ENCODE results near the gene COX7A2L. TPM values are rescaled to one million over a fixed set of nuclear protein-coding genes. Genes with fewer than 3 reads are reported as not detected.
"Not testable (repeated sequence)": the region's sequence is repeated elsewhere in the genome, so short reads cannot be mapped to it uniquely, and the experiment has no call there.

The COX7A2L gene, protein sequence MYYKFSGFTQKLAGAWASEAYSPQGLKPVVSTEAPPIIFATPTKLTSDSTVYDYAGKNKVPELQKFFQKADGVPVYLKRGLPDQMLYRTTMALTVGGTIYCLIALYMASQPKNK
- total RNA-seq, result 198 TPM

DNA sequence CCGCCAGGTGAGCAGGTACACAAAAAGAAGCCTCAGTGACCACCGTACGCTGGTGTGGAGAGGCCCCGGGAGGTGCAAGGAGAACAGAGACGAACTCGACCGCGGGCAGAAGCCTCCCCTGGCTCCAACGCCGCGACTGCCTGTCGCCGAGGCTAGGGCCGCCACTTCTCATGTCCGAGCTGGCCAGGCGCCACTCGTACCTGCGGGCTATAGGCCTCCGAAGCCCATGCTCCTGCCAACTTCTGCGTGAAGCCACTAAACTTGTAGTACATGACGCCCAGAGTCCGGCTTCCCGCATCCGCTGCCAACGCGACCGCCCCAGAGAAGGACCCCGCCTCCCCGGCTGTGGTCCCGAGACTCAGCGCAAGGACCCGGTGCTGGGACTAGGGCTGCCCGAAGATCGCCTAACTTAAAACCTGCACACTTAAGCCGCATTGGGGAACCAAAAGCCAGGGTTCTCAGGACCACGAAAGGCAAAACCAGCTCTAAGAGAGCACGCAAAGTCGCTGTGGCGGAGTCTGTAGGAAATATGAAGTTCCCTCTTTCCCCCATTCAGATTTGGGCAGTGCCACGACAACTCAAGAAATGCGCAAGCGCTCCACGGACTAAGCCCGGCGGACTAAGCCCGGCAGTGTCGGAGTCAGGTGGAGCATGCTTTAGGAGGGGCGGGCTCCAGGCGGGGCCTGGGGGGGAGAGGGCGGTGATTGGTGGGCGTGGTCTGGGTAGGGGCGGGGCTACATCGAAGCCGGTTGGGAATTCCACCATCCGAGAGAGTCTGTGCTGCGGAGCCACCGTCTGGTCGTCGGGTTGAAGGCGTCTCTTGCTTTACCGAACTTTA, at the start of gene COX7A2L:
TSS of gene COX7A2L (minus strand) at position 328 of the 838 bp plus-strand sequence. CDS start at position 272, 56 bp downstream.
- FAIRE-seq (no peak), DNase-seq (ENCODE audit: low spot score in 2 of 2) (peak; percentile 82 to 95)

DNA sequence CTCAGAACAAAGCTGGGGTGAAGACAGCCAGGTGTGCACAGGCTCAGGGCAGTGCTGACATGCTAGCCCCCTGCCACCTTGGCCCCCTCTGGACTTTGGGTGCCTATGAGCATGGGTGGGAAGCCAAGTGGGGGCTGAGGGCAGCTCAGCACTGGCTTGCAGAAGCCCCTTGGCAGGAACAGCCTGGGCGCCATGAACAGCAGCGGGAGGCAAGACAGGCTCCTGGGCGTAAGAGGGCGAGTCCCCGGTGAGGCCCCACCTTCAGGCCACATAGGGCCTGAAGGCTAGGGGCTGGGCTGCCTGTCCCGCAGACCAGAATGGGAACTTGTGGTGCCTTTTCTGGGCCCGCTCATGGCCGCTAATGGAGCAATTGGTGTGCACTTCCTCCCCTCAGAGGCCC, 47.0 kb upstream of the COX7A2L start:
- DNase-seq (ENCODE audit: low spot score in 2 of 2) (no peak), FAIRE-seq (no peak)

DNA sequence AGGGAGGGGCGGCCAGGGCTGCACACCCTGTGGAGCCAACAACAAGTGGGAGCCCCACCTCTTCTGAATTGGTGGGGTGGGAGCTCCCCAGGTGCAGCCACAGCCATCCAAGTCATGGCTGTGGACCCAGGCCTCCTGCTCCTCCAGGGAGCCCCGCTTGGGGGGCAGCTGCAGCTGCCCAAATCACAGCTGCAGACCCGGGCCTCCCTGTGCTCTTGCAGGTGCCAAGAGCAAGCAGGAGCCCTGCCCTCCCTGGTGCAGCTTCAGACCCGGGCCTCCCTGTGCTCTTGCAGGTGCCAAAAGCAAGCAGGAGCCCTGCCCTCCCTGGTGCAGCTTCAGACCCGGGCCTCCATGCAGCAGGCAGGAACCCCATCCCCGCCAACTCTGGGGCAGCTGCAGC, 46.5 kb upstream of the COX7A2L start:
- no peak for FAIRE-seq
- no peak for DNase-seq (ENCODE audit: low spot score in 2 of 2)

DNA sequence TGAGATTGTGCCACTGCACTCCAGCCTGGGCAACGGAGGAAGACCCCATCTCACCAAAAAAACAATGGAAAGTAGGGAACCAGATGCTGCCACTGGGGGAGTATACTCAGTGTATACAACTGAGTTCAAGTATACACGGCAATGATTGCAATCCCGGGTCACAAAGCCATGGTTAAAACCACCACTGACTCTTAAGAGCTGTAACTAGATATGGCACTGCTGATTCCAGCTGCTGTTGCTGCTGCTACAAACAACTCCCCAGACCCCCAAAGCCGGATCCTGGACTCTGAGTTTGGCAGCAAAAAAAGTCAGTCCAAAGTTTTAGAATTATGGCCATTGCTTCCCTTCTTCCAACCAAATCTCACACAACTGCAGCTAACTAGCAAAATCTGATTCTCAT, 43.7 kb upstream of the COX7A2L start:
- DNase-seq (ENCODE audit: low spot score in 2 of 2), result no peak
- no peak for FAIRE-seq

DNA sequence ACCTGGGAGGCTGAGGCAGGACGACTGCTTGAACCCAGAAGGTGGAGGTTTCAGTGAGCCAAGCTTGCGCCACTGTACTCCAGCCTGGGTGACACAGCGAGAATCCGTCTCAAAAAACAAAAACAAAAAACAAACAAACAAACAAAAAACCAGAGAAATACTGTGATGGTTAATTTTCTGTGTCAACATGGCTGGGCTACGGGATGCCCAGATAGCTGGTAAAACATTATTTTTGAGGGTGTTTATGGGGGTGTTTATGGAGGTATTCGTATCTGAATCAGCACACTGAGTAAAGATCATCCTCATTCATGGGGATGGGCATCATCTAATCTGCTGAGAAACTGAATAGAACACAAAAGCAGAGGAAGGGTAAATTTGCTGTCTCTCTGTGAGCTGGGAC, 40.8 kb upstream of the COX7A2L start:
- no peak for DNase-seq (ENCODE audit: low spot score in 2 of 2)
- FAIRE-seq, result no peak

DNA sequence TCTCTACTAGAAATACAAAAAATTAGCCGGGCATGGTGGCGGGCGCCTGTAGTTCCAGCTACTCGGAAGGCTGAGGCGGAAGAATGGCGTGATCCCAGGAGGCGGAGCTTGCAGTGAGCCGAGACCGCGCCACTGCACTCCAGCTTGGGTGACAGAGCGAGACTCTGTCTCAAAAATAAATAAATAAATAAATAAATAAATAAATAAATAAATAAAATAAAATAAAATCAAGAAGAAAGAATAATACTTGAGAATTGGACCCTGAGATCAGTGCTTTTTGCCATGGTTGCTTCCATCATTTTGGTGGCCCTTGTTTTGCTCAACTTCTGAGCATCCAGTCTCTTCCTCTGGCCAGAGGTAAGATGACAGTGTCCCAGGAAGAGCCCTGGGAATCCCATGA, 37.0 kb upstream of the COX7A2L start:
- not testable (repeated sequence) for DNase-seq (ENCODE audit: low spot score in 2 of 2); FAIRE-seq

DNA sequence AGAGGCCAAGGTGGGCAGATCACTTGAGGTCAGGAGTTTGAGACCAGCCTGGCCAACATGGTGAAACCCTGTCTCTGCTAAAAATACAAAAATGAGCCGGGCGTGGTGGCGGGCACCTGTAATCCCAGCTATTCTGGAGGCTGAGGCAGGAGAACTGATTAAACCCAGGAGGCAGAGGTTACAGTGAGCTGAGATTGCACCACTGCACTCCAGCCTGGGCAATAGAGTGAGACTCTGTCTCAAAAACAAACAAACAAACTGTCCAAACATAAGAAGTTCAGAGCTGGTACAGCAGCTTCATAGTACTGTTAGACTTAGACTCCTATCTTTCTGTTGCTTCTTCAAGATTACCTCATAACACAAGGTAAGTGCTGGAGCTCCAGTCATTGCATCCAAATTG, 32.3 kb upstream of the COX7A2L start:
- not testable (repeated sequence) for DNase-seq (ENCODE audit: low spot score in 2 of 2); FAIRE-seq

DNA sequence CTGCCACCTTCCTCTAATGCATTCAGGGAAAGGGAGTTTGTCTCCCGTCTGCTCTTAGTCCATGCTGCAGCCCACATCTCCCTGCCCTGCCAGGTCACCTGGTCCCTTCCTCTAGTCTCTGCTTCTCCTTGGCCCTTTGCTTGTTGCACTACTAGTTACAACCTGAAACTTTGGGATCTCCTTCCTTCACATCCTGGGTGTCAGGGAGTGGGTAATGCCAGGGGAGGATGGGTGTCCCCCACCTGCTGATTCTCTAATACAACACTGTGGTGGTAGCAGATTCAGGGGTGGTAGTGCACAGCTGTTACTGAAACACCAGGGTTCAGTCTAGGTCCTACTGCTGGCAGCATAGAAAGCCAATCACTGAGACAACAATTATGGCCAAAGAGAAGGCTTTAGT, 31.2 kb upstream of the COX7A2L start:
- FAIRE-seq, result no peak
- no peak for DNase-seq (ENCODE audit: low spot score in 2 of 2)

DNA sequence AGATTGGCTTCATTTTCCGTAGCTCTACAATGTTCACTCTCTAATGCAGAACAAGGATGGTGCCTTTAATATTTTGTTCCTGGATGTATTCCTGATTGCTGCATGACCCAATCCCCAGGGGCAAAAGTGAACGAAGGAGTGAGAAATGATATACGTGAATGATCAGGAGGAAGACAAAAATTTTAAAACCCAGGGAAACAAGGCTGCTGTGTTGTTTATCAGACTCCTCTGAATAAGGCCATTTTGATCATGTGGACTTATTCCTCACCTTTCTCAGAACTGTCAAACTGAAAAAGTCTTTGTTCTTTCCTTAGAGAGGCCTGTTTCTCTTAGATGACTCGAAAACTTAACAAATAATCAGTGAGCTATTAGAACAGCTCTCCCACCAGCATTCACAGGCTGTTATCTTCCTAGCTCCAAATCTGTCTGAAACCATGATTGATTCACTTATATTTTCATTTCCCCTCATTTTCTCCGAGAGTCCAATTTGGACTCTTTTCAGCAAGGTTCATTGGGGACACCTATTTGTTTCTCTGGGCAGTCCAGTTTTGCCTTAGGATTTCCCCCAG, 29.5 kb upstream of the COX7A2L start:
- FAIRE-seq (no peak), DNase-seq (ENCODE audit: low spot score in 2 of 2) (no peak)

DNA sequence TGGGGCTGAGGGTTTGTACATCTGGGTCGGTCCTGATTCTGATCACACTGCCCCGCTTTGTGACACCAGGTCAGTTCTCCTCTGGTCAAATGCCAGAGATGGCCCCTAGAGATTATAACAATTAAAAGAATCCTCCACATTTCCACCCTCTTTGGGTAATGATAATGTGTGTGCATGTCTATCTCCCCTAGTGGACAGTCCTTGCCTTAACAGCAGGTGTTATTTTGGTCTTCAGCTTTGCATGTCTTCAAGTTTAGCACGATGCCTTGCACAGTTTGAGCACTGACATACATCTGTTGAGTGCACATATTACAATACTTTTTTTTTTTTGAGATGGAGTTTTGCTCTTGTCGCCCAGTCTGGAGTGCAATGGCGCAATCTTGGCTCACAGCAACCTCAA, 25.7 kb upstream of the COX7A2L start:
- FAIRE-seq (no peak), DNase-seq (ENCODE audit: low spot score in 2 of 2) (no peak)

DNA sequence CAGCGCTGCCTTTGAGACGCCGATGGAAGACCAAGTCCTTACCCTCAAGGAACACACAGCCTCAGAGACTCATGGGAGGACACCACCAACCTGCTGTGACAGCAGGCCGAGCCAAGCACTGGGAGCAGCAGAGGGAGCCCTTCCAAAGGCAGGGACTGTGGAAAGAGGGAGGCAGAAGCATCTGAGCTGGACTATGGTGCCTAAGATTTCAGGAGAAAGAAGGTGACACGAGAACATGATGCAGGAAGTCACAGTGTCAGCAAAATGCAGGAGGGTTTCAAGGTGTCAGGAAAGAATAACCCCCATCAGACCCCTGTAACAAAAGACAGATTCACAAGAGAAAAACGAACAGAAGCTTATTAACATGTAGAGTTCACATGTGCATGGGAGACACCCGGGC, 24.2 kb upstream of the COX7A2L start:
- no peak for DNase-seq (ENCODE audit: low spot score in 2 of 2)
- FAIRE-seq, result no peak

DNA sequence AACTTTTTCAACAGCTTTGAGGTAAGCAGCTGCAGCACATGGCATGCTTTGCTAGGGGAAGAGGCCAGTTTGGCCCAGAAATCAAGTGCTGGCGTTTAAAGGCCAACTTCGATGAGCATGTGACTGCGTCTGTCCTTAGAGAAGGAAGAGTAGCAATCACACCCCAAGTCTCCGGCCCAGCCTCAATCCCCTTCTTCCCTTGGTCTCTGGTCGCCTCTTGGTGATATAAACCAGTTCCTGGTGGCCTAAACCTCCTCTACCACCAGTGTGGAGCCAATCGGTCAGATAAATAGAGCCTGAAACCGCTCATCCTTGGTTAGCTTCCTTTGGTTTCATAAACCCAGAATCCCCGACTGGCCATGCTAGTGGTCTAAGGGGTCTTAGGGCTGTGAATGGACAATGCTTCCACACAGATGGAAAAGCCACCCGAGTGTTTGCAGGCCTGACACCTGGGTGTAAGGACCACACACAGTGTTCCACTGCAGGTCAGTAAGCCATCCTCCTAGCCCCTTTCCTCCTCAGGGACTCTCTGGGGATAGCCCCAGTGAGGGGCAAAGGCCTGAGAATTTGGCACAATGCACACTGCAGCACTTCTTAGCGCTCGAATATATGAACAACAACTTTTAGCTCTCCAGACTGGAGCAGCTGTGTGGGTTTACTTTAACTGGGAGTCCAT, 23.0 kb upstream of the COX7A2L start:
- FAIRE-seq (no peak), DNase-seq (ENCODE audit: low spot score in 2 of 2) (no peak)

DNA sequence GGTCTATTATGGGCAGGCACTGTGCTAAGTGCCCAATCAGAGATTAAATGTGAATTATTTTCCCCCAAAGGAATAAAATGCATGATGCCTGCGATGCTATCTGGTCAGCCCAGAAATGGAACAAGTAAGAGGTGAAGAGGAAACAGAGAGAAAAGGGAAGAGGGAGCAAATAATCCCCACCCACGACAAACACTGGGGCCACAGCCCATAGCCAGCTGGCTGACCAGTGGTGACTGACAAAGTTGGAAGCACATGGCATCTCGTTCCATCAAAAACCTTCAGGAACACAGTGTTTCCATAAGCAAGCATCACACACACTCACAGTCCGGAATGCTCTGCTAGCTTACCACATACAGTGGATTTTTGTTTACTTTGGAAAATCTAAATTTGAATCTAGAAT, 21.1 kb upstream of the COX7A2L start:
- no peak for FAIRE-seq

DNA sequence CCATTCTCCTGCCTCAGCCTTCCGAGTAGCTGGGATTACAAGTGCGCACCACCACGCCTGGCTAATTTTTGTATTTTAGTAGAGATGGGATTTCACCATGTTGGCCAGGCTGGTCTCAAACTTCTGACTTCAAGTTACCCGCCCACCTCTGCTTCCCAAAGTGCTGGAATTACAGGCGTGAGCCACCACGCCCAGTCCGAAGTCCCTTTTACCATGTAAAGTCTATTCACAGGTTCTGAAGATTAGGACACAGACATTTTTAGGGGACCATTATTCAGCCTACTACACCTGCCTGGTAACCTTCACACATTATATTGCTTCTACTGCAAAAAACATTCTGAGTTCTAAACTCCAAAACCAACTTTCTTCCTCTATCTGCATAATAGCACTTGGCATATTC, 19.0 kb upstream of the COX7A2L start:
- not testable (repeated sequence) for FAIRE-seq; DNase-seq (ENCODE audit: low spot score in 2 of 2)

More for the DNA sequence above, 21.1 kb upstream of the COX7A2L start:
- DNase-seq (ENCODE audit: low spot score in 2 of 2), result no peak

DNA sequence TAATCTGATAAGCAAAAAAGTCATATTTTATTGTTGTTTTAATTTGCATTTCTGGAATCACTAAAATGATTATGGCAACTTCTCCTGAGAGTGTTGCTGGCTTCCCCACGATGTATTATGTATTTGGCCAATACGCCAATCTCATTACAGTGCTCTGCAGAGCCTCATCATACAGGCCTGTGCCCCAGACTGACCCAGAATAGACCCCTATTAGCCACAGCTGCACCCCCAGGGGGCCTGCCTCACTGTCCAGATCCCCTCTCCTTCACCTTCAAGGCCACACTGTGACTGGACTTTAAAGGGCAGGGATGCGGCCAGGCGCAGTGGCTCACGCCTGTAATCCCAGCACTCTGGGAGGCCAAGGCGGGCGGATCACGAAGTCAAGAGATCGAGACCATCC, 17.4 kb upstream of the COX7A2L start:
- no peak for FAIRE-seq
- no peak for DNase-seq (ENCODE audit: low spot score in 2 of 2)

DNA sequence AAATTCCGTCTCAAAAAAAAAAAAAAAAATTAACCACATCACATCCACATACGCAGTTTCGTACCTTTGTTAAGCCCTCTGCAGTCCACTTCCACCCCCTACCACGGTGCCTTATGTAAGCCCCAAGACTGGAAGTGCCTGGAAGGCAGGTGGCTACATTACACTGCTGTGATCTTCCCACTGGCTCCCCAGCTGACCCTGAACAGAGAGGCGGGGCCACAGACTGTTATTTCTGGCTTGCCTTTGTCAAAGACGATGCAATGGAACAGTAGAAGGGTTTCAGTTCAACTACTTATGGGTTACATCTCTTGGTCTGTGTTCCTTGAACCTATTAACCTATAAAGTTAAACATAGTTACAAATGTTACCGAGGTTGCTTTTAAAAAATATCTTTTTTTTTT, 15.7 kb upstream of the COX7A2L start:
- no peak for DNase-seq (ENCODE audit: low spot score in 2 of 2)
- FAIRE-seq, result no peak

DNA sequence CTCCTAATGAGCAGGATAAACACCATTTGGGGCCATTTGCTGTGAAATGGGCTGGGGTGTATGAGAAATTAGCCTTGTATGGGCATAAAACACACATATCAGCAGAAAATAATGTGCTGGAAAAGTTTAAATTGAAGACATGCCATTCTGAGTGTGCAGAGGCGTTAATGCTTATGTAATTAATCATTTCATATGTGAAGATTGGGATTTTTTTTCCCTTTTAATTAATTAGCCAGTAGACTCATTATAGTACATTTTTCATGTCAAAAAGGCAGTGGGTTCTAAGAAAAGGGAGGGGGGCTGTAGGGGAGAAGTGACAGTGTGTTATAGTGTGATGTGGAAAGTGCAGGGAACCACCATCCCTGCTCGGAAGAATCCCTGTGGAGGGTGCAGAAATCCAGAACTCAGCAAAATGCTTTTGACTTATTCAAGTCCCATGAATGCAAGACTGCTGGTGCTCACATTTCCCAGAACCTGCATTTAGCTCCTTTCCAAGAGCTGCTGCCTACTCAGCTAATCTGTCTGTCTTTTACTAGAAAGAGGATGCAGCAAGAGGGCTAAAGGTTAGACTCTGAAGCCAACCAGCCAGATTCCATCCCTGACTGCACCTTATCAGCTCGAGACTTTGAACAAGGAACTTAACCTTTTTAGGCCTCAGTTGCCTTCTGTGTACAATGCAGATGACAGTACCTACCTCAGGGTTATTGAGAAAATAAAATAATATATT, 11.6 kb upstream of the COX7A2L start:
- FAIRE-seq, result no peak
- no peak for DNase-seq (ENCODE audit: low spot score in 2 of 2)

DNA sequence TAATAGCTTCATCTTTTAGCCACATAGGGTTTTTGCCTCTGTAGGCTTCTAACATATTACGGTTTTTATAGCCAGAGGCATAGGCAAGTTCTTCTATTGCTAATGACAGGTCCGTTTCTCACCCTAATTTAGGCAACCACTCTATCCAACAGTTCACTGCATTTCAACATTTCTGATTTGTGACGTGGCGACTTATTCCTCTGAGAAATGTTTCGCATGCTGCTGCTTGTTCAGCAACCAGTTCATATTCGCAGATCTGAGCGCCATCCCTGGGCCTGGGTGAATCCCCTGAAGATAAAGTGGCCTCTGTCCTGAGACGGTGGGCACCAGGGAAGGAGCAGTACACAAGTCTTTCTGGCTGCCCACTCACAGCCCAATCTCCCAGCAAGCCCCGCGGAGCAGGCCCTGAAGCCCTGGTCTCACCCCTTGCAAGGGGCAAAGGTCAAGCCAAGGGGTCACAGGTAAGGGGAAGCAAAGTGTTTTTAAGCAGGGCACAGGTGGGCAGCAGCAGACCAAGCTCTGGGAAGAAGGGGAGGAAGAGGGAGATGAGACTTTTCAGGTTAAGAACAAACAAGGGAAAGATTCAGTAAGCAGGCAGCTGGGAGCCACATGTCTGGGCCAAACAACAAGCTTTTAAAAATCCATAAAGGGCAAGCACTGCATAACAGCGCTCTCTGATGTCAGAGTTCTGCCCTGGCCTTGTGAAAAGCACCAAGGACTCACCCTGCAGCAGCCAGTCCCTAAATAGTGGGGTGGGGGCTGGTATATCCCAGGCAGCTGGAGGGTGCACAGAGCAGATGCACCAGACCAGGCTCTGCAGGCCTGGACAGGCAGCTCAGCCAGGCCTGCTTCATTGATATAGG, 10.8 kb upstream of the COX7A2L start:
- no peak for FAIRE-seq
- DNase-seq (ENCODE audit: low spot score in 2 of 2), result no peak

DNA sequence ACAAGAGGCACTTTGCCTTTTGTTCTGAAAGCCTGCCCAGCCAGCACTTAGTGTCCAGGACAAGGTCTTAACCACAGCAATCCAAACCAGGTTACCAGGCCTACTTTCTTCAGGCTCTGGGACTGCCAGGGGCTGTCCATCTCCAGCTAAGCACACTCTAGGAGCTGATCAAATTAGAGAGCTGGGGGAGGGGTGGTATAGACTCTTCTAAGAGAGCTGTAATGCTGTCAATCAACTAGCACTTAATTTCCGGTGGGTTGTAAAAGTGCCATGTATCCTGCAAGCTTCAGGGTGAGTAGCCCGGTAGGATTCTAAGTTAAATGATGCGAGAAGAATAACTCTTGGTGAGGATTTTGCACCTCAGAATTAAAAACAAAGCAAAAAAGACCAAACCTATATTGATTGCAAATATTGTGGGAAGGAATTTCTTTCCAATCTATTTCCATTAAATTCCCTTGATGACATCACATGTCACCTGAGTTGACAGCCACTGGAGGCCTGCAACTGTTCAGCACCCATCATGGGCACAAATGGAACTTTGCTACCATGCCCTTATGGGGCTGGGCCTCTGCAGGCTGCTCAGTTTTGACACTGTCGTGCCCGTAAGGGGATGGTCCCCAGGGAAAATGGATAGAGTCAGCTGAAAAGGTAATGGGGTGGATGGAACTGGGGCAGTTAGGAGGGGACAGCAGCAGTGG, 8.7 kb upstream of the COX7A2L start:
- DNase-seq (ENCODE audit: low spot score in 2 of 2), result no peak
- no peak for FAIRE-seq

Data from frontal cortex (tissue), 4 donors.